ENCODE measurements around the gene CDK2AP2.

Gene CDK2AP2

GRCh38 chr11:67535561-67535960 is 27.6 kb upstream of the CDK2AP2 start:
- H3K27me3 ChIP-seq (ENCODE audit: insufficient read depth, low read length, poor library complexity, severe bottlenecking), result no peaks in the 10 kb centered on the region
- no peaks in the 10 kb centered on the region for H3K4me1 ChIP-seq (ENCODE audit: insufficient read depth, low read length, poor library complexity, severe bottlenecking)
- H3K79me2 ChIP-seq (ENCODE audit: insufficient read depth, low read length), result no peaks in the 10 kb centered on the region
- TF ChIP-seq EZH2phosphoT487 (IDR thresholded peaks at IDR 0.05; ENCODE audit: borderline replicate concordance), result no peak
- TF ChIP-seq, protein P1, sequence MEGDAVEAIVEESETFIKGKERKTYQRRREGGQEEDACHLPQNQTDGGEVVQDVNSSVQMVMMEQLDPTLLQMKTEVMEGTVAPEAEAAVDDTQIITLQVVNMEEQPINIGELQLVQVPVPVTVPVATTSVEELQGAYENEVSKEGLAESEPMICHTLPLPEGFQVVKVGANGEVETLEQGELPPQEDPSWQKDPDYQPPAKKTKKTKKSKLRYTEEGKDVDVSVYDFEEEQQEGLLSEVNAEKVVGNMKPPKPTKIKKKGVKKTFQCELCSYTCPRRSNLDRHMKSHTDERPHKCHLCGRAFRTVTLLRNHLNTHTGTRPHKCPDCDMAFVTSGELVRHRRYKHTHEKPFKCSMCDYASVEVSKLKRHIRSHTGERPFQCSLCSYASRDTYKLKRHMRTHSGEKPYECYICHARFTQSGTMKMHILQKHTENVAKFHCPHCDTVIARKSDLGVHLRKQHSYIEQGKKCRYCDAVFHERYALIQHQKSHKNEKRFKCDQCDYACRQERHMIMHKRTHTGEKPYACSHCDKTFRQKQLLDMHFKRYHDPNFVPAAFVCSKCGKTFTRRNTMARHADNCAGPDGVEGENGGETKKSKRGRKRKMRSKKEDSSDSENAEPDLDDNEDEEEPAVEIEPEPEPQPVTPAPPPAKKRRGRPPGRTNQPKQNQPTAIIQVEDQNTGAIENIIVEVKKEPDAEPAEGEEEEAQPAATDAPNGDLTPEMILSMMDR (conservative IDR thresholded peaks at IDR 0.05; ENCODE audit: low read length), result no peak
- no peak overlapping the region for H2AFZ ChIP-seq (ENCODE audit: low read length)
- H3K9me3 ChIP-seq (ENCODE audit: insufficient read depth, low read depth, low read length), result peaks cover 14% of the 10 kb centered on the region; the same call in 1 of the 2 replicates
- H3K9me2 ChIP-seq (replicated peaks; ENCODE audit: low read depth, low read length), result no peaks in the 10 kb centered on the region
- H3F3A ChIP-seq (ENCODE audit: low read depth), result no peaks in the 10 kb centered on the region
- H3K4me2 ChIP-seq (ENCODE audit: low read depth, low read length, poor library complexity, severe bottlenecking), result no peak overlapping the region
- H3K9ac ChIP-seq (ENCODE audit: low read depth, low read length, poor library complexity, severe bottlenecking), result no peak overlapping the region
- H3K36me3 ChIP-seq (ENCODE audit: insufficient read depth, low read length), result no peaks in the 10 kb centered on the region
- no peaks in the 10 kb centered on the region for H4K20me1 ChIP-seq (ENCODE audit: insufficient read depth, low read length, poor library complexity, severe bottlenecking)
- H3K4me3 ChIP-seq (ENCODE audit: low read length, poor library complexity, severe bottlenecking), result no peak overlapping the region

DNA sequence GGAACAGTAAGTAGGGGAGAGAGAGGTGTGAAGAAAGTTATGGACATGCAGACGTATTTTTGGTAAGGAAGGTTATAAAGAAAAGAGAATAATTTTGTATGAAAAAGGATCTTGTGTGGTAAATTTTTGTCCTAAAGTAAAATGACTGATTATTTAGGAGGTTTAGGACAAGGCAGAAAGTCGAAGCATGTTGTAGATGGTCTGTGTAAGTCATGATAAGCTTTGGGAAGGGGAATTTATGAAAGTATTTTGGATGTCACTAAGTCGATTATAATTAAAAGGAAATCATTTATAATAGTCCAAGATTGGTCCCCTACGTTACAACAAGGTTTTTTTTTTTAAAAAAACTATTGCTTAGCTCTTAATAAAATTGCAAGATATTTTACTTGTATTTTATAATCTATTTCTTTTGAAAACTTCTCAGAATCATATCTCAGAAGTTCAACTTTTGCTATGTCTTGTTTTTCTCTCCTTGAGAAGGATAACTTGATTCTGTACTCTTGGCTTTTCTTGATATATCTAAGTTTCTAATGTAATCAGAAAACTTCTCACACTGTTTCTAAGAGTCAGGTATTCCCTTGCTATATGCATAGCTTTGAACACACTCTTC is 26.2 kb upstream of the CDK2AP2 start:
- H3K36me3 ChIP-seq (ENCODE audit: insufficient read depth, low read length), result no peaks in the 10 kb centered on the region
- H3K4me1 ChIP-seq (ENCODE audit: insufficient read depth, low read length, poor library complexity, severe bottlenecking), result no peaks in the 10 kb centered on the region
- no peak overlapping the region for H3K4me3 ChIP-seq (ENCODE audit: low read length, poor library complexity, severe bottlenecking)
- TF ChIP-seq, protein P1 (conservative IDR thresholded peaks at IDR 0.05; ENCODE audit: low read length), result no peak
- no peak for TF ChIP-seq EZH2phosphoT487 (IDR thresholded peaks at IDR 0.05; ENCODE audit: borderline replicate concordance)
- no peaks in the 10 kb centered on the region for H3K27me3 ChIP-seq (ENCODE audit: insufficient read depth, low read length, poor library complexity, severe bottlenecking)
- no peaks in the 10 kb centered on the region for H3K79me2 ChIP-seq (ENCODE audit: insufficient read depth, low read length)
- no peaks in the 10 kb centered on the region for H3F3A ChIP-seq (ENCODE audit: low read depth)
- H3K4me2 ChIP-seq (ENCODE audit: low read depth, low read length, poor library complexity, severe bottlenecking), result no peak overlapping the region
- no peak overlapping the region for H3K9ac ChIP-seq (ENCODE audit: low read depth, low read length, poor library complexity, severe bottlenecking)
- H4K20me1 ChIP-seq (ENCODE audit: insufficient read depth, low read length, poor library complexity, severe bottlenecking), result no peaks in the 10 kb centered on the region
- H3K9me2 ChIP-seq (replicated peaks; ENCODE audit: low read depth, low read length), result no peaks in the 10 kb centered on the region
- H3K9me3 ChIP-seq (ENCODE audit: insufficient read depth, low read depth, low read length), result peaks cover 14% of the 10 kb centered on the region; the same call in 1 of the 2 replicates
- no peak overlapping the region for H2AFZ ChIP-seq (ENCODE audit: low read length)

DNA sequence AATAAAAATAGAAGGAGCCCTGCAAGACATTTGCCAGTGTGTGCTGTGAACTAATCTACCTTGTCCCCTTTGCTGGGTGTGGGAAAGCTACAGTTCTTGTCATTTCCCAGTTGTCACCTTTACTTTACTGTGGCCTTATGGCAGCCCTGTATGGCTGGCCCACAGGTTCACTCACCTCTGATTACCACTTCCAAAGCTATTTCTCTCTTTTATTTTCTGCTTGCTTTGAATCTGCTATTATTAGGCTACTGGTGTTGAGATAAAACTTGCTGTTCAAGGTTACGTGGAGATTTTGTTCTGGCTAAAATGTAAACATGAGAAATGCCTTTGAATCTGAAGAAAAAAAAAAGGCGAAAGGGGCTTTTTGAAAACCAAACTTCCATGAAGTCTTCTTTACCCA is 24.9 kb upstream of the CDK2AP2 start:
- H3K27me3 ChIP-seq (ENCODE audit: insufficient read depth, low read length, poor library complexity, severe bottlenecking), result no peaks in the 10 kb centered on the region
- H3K79me2 ChIP-seq (ENCODE audit: insufficient read depth, low read length), result no peaks in the 10 kb centered on the region
- H3K9me3 ChIP-seq (ENCODE audit: insufficient read depth, low read depth, low read length), result peaks cover 14% of the 10 kb centered on the region; the same call in 1 of the 2 replicates
- H3K4me2 ChIP-seq (ENCODE audit: low read depth, low read length, poor library complexity, severe bottlenecking), result no peak overlapping the region
- no peak overlapping the region for H3K4me3 ChIP-seq (ENCODE audit: low read length, poor library complexity, severe bottlenecking)
- TF ChIP-seq EZH2phosphoT487 (IDR thresholded peaks at IDR 0.05; ENCODE audit: borderline replicate concordance), result no peak
- no peaks in the 10 kb centered on the region for H3K9me2 ChIP-seq (replicated peaks; ENCODE audit: low read depth, low read length)
- no peaks in the 10 kb centered on the region for H3F3A ChIP-seq (ENCODE audit: low read depth)
- H4K20me1 ChIP-seq (ENCODE audit: insufficient read depth, low read length, poor library complexity, severe bottlenecking), result no peaks in the 10 kb centered on the region
- H3K9ac ChIP-seq (ENCODE audit: low read depth, low read length, poor library complexity, severe bottlenecking), result no peak overlapping the region
- H3K36me3 ChIP-seq (ENCODE audit: insufficient read depth, low read length), result no peaks in the 10 kb centered on the region
- H3K4me1 ChIP-seq (ENCODE audit: insufficient read depth, low read length, poor library complexity, severe bottlenecking), result no peaks in the 10 kb centered on the region
- H2AFZ ChIP-seq (ENCODE audit: low read length), result no peak overlapping the region

- H3K9me2 ChIP-seq (replicated peaks; ENCODE audit: low read depth, low read length), result no peaks in the 10 kb centered on the region
- peaks cover 14% of the 10 kb centered on the region; the same call in 1 of the 2 replicates for H3K9me3 ChIP-seq (ENCODE audit: insufficient read depth, low read depth, low read length)
- no peak overlapping the region for H3K9ac ChIP-seq (ENCODE audit: low read depth, low read length, poor library complexity, severe bottlenecking)
- no peak overlapping the region for H3K4me2 ChIP-seq (ENCODE audit: low read depth, low read length, poor library complexity, severe bottlenecking)
- no peaks in the 10 kb centered on the region for H3K27me3 ChIP-seq (ENCODE audit: insufficient read depth, low read length, poor library complexity, severe bottlenecking)
- no peaks in the 10 kb centered on the region for H4K20me1 ChIP-seq (ENCODE audit: insufficient read depth, low read length, poor library complexity, severe bottlenecking)
- no peak overlapping the region for H3K4me3 ChIP-seq (ENCODE audit: low read length, poor library complexity, severe bottlenecking)
- no peak for TF ChIP-seq EZH2phosphoT487 (IDR thresholded peaks at IDR 0.05; ENCODE audit: borderline replicate concordance)
- TF ChIP-seq, protein P1 (conservative IDR thresholded peaks at IDR 0.05; ENCODE audit: low read length), result no peak
- H3K36me3 ChIP-seq (ENCODE audit: insufficient read depth, low read length), result no peaks in the 10 kb centered on the region
- no peaks in the 10 kb centered on the region for H3K4me1 ChIP-seq (ENCODE audit: insufficient read depth, low read length, poor library complexity, severe bottlenecking)
- H3K79me2 ChIP-seq (ENCODE audit: insufficient read depth, low read length), result no peaks in the 10 kb centered on the region
- H2AFZ ChIP-seq (ENCODE audit: low read length), result no peak overlapping the region
- H3F3A ChIP-seq (ENCODE audit: low read depth), result no peaks in the 10 kb centered on the region
Observed at GRCh38 chr11:67530282-67530592, 22.3 kb upstream of the CDK2AP2 start.

Measured in Loucy (cell line).